Omental fat pad (tissue), 4 donors: ENCODE measurements around the gene DOK1. TPM values are rescaled to one million over a fixed set of nuclear protein-coding genes. Genes with fewer than 3 reads are reported as not detected.

Experiments used
- ATAC-seq: fragments of 150-250 bp; one replicate; pipeline ENCODE4 v1.9.1; 2016; ENCODE audit warnings: mild to moderate bottlenecking, moderate library complexity; ENCODE audit not compliant: low FRiP score
- DNase-seq: peaks from one replicate; pipeline ENCODE4 v3.0.0-alpha.2; 2019; ENCODE audit warnings: low spot score
- total RNA-seq, 4 donors: library from RNA; depleted of rRNA; stranded (reverse); fragments of >200 nt; gene quantifications; one replicate each; pipeline ENCODE4 v1.1.0, GENCODE V29; 2016
- TF ChIP-seq, protein P1 (sequence below), 3 donors: fragments of 450-650 bp; IDR thresholded peaks; one replicate each; pipeline ENCODE4 v1.5.1; 2016 to 2017; ENCODE audit warnings: antibody characterized with exemption in 3 of 3, mild to moderate bottlenecking in 3 of 3, moderate library complexity in 2 of 3

The DOK1 gene
- total RNA-seq, 4 donors from 2014 or later = 16.0 to 39.4 (median 30.5) TPM

DNA sequence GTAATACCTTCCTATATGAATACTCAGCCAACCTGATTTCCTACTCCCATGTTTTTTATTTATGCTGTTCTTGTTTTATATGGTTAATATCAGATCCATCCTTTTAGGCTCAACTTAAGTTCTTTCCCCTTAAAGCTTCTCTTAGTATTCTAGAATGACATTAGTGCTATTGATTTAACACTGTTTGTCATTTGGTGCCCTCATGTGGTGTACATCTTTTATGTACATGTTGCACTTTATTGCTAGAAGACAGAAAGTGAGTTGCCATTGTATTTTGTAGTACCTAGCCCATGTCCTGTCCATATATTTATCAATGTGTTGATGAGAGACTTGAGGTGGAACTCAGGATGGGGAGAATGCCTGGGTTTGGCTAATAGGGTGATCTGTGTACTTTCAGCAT is 22.3 kb upstream of the DOK1 start:
- ATAC-seq (no peak), DNase-seq (no peak)
- TF ChIP-seq, protein P1, sequence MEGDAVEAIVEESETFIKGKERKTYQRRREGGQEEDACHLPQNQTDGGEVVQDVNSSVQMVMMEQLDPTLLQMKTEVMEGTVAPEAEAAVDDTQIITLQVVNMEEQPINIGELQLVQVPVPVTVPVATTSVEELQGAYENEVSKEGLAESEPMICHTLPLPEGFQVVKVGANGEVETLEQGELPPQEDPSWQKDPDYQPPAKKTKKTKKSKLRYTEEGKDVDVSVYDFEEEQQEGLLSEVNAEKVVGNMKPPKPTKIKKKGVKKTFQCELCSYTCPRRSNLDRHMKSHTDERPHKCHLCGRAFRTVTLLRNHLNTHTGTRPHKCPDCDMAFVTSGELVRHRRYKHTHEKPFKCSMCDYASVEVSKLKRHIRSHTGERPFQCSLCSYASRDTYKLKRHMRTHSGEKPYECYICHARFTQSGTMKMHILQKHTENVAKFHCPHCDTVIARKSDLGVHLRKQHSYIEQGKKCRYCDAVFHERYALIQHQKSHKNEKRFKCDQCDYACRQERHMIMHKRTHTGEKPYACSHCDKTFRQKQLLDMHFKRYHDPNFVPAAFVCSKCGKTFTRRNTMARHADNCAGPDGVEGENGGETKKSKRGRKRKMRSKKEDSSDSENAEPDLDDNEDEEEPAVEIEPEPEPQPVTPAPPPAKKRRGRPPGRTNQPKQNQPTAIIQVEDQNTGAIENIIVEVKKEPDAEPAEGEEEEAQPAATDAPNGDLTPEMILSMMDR (IDR thresholded peaks at IDR 0.05) = no peak

DNA sequence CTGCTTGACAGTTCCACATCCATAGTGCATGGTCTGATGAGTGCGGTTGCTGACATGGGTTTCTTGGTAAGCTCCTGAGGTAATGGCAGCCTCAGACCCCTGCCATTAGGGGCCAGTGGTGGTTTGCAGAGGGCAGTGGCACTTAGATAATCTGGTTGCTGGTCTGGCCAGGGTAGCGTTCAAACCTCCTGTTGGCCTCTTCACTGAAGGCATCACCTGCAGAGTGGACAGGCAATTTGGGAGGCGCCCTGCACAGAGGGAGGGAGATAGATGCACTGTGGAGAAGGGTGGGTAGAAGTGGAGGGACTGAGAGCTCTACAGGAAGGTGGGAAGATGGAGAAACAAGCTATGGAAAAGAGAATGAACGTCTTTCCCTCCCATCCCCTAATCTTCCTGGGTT is 21.1 kb upstream of the DOK1 start:
- ATAC-seq (no peak), DNase-seq (no peak)
- TF ChIP-seq, protein P1 (IDR thresholded peaks at IDR 0.05) = no peak

DNA sequence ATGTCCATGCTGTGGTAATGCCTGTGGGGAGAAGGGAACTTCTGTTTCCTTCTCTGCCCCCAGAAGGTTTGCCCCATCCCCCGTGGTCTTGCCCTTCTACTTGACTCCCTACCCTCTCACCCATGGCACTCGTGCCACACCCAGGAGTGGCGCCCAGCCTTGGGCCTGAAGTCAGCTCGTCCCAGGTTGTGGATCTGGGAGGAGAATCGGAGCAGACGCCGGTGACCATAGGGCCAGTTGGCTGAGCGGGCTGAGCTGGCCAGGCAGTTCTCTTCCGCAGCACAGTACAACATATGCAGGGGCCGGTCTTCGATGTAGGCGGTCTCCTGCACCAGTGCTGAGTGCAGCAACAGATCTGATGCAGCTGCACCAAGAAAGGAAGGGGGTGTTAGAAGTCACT is 20.1 kb upstream of the DOK1 start:
- DNase-seq (no peak), ATAC-seq (no peak)
- TF ChIP-seq, protein P1 (IDR thresholded peaks at IDR 0.05) = no peak

DNA sequence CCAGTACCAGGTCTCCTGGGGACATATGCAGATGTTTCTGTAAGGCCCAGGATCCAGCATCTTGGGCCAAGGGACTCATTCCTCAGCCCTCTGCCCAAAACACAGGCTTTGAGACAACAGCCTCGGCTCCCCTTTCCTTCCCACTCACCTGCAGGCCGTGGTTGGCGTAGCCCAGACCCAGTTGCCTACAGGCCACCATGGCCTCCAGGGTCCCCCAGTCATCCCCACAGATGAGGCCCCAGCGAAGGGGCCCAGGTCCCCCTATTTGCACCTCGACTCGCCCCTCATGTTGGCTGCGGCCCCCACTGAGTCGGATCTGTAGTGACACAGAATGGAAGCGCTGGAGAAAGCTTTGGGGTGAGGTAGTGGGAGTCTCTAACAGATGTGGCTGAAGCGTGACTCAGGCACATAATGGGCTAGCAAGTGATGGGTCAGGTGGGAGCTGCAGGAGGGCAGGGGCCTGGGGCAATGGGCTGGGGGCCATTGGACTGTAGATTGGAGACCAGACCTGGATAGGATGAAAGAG is 19.0 kb upstream of the DOK1 start:
- TF ChIP-seq, protein P1 (IDR thresholded peaks at IDR 0.05) = no peak
- no peak for DNase-seq
- no peak for ATAC-seq

DNA sequence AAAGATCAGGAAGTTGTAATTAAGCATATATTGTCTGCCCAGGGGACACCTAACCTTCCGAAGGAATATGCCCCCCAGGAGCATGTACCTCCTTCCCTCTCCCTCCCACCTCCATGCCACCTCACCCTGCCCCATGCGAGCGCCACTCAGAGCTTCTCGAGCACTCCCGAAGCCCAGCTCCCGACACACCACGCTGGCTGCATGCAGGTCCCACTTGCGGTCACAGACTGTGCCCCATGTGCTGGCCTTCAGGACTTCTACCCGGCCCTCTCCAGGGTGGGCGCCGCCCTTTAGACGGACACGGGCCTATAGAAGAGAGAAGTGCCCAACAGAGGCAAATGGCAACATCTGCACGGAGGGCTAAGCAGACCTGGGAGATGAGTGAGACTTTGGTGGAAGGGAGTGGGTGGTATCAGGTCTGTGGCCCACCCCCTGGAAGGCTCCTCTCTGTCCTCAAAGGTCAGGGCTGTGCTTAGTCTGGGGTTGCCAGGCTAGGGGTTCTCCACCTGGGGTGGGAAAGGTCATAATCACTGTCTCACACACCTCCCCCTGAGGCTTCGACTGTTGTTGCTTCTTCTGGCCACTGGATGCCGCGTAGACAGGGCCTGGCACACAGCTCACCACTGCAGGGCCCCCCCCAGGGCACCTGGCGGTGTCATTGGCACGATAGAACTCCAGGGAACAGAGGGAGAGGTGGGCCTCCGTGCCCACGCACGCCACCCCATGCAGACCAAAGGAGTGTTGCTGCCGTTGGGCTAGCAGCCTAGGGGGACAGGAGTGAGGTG is 18.2 kb upstream of the DOK1 start:
- ATAC-seq (no peak), DNase-seq (no peak)
- TF ChIP-seq, protein P1 (IDR thresholded peaks at IDR 0.05) = no peak

DNA sequence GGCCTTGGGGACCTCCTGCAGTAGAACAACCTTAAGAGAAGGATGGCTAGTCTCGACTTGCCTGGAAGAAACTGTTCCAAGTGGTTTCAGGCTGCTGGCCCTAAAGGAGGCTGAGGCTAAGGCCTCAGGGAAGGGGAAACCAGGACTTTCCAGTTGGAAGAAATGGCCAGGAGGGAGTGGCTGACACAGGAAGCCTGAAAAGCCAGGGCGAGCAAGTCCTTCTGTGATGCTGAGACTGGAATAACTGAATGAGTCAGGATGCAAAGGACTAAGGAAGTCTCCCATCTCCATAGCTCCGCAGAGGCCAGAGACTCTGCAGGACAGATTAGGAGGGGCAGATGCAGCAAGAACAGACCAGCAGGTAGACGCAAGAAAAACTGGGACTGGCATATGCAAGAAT is 17.4 kb upstream of the DOK1 start:
- DNase-seq = no peak
- TF ChIP-seq, protein P1 (IDR thresholded peaks at IDR 0.05) = no peak
- ATAC-seq = no peak

DNA sequence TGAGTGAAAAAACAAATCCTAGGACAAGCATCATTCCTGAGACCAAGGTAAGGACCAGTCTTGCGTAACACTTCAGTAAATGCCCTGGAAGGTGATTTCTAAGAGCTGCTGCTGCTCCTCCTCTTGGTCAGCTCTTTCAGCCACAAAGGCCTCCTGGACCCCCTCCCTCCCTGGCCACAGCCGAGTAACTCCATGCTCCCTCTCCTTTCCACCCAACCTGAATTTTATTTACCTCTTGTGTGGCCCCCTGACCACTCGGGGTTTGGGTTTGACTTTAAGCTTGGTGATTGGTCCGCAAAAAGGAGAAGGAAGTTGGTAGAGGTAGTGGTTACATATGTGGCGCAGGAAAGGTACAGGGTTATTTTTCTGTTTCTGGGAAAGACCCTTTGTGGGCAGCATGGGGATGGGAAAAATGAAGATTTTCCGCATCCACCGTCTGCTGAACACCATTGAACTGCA is 15.6 kb upstream of the DOK1 start:
- DNase-seq (no peak), ATAC-seq (no peak)
- TF ChIP-seq, protein P1 (IDR thresholded peaks at IDR 0.05) = no peak
